GM21619 (cell line): ENCODE data around the gene FYN.
"Not testable (repeated sequence)": the region's sequence is repeated elsewhere in the genome, so short reads cannot be mapped to it uniquely, and the experiment has no call there.

Experiments
- ATAC-seq: cut with Tn5 transposase; IDR thresholded peaks from one replicate; pipeline ENCODE4 v1.9.1; 2021; ENCODE audit not compliant: unreplicated experiment

FYN gene

GRCh38 chr6:111792914-111793700, 80.1 kb downstream of the FYN start:
- no peak for ATAC-seq

DNA sequence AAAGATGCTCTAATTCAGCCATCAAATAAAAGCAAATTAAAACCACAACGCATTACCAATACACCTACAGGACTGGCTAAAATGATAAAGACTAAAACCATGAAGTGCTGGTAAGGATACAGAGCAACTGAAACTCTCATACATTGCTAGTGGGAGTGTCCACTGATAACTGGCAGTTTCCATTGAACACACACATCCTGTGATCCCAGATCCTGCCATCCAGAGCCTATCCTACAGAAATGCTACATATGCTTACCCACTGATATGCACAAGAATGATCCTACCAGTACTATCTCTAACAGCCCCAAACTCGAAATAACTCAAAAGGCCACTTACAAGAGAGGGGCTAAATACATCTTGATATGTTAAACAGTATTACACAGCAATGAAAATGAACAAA, 81.0 kb downstream of the FYN start:
- no peak for ATAC-seq

DNA sequence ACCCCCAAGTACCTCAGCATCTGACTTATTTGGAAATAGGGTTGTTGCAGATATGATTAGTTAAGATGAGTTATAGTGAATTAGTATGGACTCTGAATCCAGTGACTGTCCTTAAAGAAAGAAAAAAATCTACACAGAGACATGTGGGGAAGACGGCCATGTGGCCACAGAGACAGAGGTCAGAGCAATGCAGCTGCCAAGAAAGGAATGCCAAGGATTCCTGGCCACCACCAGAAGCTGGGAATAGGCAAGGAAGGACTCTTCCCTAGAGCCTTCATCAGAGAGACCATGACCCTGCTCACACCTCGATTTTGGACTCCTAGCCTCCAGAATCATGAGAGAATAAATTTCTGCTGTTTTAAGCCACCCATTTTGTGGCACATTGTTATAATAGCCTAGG, 81.8 kb downstream of the FYN start:
- ATAC-seq, result no peak

- no peak for ATAC-seq
These were observed 83.7 kb downstream of the FYN start for GRCh38 chr6:111789598-111789997.

DNA sequence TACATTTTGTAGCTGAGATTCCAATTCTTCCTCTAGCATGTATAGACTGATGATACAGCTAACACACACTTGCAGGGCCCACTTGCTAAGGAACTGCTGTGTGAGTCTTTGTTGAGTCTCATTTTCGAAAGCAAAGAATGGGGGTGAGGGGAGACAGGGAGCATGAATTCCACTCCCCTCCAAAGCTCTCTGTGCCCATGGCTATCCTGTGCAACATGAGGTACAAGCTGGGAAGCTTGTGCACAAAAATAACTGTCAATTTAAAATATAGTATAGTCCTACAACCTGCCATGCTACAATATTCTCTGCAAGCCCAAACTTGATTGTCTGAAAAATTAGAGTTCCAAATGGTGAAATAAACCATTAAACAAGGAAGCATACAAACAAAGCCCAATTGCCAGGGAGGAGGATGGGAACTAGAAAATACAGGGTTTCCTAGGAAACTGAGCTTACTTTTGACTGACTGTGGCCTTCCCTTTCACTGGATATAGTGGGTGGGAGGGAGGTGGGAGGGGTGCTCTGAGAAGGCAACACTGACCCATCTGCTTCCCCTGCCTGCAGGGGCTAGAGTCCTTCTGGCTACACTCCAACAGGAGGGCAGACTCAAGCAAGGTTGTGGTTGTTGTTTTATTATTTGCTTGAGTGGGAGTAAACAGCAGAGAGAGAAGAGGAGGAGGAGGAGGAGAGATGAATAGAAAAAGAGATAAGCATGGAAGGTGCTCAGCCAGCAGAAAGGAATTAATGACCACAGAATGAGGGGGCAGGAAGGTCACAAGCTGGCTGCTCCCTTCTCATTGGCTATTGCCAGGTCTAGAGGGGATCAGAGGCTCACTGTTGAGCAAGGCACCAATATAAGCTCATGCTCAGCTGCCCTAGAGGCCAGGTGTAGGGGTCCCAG, 84.6 kb downstream of the FYN start:
- ATAC-seq, result no peak

DNA sequence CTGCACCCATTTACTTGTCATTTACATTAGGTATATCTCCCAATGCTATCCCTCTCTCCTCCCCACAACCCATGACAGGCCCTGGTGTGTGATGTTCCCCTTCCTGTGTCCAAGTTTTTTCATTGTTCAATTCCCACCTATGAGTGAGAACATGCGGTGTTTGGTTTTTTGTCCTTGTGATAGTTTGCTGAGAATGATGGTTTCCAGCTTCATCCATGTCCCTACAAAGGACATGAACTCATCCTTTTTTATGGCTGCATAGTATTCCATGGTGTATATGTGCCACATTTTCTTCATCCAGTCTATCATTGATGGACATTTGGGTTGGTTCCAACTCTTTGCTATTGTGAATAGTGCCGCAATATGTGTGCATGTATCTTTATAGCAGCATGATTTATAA, 87.1 kb downstream of the FYN start:
- ATAC-seq, result not testable (repeated sequence)

DNA sequence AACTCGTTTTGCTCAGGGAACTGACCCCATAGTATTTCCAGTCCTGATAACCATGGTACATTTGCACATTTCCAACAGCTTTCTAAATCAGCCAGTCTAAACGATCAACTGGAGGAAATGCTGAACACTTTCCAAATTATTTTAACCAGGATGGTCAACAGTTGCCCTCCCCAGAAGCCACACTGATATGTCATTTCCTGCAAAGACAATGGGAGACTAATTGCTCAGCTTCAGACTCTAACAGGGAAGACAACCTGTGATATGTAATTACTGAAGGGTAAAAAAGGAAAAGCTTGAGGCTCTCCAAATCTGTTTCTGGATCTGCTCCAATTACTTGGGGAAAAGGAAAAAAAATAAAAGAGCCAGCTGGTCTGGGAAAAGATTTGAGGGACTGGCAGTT, 88.8 kb downstream of the FYN start:
- ATAC-seq, result no peak

DNA sequence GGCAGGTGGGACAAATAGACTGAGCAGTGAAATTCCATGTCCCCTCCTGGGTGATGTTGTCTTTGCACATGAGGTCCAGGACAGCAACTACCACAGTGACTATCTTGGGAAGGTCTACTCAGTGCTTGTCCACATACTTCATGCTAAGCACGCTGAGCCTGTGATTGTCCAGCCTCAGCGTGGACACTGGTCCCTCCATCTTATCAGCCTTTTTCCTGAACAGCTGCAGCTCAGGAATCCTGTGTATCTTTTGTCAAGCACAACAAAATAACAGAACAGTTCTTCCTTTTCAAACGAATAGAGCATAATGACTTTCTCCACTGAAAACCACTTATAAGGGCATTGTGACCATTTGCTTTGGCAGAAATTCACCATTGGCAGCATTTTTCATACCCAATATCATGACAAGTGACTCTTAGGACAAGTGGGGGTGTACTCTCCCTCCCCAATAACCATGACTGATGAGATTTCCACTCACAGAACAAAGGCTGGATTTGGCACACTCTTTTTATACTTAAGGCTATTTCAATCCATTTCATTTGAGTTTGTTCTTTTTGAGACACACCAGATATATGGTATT, 90.3 kb downstream of the FYN start:
- ATAC-seq, result no peak

- ATAC-seq, result no peak
These were observed 91.0 kb downstream of the FYN start for GRCh38 chr6:111782192-111782809.

GRCh38 chr6:111781041-111781708, 92.1 kb downstream of the FYN start:
- ATAC-seq, result no peak

- no peak for ATAC-seq
These were observed 92.9 kb downstream of the FYN start for GRCh38 chr6:111780393-111780792.

- ATAC-seq, result no peak
These were observed 93.6 kb downstream of the FYN start for GRCh38 chr6:111779660-111780059.

- no peak for ATAC-seq
These were observed 94.2 kb downstream of the FYN start for GRCh38 chr6:111779031-111779430.

DNA sequence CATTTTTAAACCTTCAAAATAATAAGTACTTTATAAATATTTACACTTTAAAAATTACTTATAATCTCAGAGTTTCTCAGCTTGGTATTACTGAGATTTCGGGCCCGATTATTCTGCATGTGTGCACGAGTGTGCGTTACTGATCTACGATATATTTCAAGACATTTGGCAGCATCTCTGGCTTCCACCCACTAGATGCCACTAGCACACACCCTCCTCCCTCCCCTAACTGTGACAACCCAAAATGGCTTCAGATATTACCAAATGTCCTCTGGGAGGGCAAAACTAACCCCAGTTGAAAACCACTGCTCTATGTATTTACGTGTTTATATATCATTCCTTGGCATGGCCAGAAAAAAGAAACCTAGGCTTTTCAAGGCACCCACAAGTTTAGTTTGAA, 95.9 kb downstream of the FYN start:
- ATAC-seq, result no peak

DNA sequence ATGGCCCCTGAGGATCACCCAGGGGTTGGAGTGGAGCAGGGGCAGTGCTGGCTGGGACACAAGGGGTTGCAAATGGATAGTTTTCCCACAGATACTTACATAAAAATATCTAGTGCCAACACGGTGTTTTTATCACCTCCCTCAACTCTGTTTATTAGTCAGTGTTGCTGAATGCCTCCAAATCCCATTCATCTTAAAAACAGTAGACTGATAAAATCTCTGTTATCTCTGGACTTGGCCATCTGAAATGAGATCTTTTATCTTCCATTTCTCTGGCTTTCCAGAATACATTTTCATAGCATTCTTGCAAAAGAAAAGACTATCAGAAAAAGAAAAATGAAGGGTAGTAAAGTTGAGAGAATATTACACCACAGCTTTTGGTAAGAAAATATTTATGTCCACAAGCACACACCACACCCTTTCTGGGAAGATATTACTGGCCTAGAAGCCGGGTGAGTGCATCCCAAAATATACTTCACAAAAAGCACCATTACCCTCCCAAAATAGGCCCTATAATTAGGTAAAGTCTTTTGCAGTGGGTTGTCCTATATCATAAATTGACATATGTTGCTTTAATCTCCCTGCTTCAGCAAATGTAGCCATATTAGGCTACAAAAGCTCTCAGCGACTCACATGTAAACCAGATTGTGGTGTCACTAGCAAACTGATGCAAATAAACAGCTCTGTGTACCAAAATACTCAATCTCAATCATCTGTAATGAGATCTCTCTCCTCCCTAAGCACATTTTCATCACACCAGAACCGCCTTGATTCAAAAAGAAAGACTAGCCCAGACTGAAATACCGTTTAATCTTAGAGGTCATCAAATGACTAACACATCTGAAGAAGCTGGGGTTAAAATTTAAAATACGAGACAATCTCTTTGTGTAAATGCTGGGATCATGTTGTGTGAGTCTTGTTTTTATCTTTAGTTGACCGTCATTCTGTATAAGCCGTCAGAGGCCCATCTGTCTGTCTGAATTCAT, 96.7 kb downstream of the FYN start:
- no peak for ATAC-seq

DNA sequence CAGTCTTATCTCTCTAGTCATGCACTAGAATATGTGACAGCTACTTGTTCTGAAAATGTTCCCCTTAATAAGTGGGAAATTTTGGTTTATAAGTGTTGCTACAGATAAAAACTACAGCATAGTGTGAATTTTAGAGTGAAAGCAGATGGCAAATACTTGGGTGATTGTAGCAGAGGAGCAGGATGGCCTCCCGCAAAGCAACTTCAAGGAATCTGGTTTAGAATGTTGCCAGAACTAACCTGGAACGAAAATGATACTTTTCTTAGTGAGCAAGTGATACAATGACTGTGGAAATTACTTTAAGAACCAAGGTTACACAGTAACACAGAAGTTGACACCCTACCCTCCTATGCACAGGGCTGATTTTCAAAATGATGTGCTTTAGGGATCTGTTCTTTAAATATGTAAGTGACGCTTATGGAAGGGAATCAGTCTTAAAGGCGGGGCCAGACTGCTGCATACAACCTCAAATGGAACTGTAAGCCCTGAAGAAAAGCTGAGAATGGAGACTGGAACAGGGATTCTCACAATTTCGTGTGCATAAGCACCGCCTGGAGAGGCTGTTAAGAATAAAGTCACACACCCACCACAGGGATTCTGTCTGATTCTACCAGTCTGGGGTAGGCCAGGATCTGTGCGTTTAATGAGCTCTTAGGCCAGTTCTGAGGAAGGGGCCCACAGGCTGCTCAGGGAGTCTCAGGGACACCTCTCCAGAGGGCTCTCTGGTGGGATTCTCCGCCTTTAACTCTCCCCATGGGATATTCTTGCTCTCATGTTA, 97.9 kb downstream of the FYN start:
- ATAC-seq, result no peak

DNA sequence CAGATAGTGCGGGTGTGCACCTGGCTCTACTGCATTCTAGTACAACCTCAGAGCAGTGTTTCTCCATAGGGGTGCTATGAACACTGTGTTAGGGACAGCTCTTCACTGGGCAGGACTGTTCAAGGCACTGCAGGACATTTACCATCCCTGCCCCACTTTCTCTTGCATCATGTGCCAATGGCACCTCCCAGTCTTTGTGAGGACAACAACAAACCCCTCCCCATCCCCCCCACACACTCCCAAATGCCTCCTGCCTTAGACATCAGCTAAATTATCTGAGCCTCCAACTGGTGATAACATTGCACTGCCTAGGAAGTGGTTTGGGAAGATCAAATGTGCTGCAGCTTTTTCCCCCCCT, 98.9 kb downstream of the FYN start:
- no peak for ATAC-seq

- ATAC-seq, result no peak
These were observed 99.5 kb downstream of the FYN start for GRCh38 chr6:111773501-111774345.
